Activated CD8-positive, alpha-beta T cell treated with anti-CD3 and anti-CD28 coated beads, Interleukin-2, amount 10 ng/mL, durations not matched to agents 7 days and 5 days (primary cell): ENCODE measurements around the gene GAR1. TPM values are rescaled to one million over a fixed set of nuclear protein-coding genes. Genes with fewer than 3 reads are reported as not detected.
A peak's percentile ranks its signal among the peaks of the same experiment; 100 is the strongest.

ENCODE experiments used
- ATAC-seq: fragments of 150-1000 bp; cut with Tn5 transposase; one replicate; pipeline ENCODE4 v1.10.0; 2021; ENCODE audit warnings: moderate library complexity
- CTCF ChIA-PET: fragments of 350-600 bp; sonication (Branson Sonifier 250); formaldehyde crosslinking; loops from one replicate; lab custom pipeline; 2021; ENCODE audit warnings: antibody characterized with exemption; lab: Charles Lee
- POLR2A ChIA-PET: fragments of 350-600 bp; sonication (Branson Sonifier 250); formaldehyde crosslinking; loops from one replicate; lab custom pipeline; 2021; ENCODE audit warnings: antibody characterized with exemption; lab: Charles Lee
- DNase-seq: peaks from one replicate; pipeline ENCODE4 v3.0.0-alpha.2; 2020
- H3K27ac Mint-ChIP-seq: one replicate; pipeline ENCODE4 v1.8.0; 2021; ENCODE audit warnings: mild to moderate bottlenecking, mixed read lengths
- H3K27me3 Mint-ChIP-seq: one replicate; pipeline ENCODE4 v1.8.0; 2021; ENCODE audit warnings: low read depth, mixed read lengths
- H3K36me3 Mint-ChIP-seq: one replicate; pipeline ENCODE4 v1.8.0; 2021; ENCODE audit warnings: low read depth, mixed read lengths
- H3K4me1 Mint-ChIP-seq: one replicate; pipeline ENCODE4 v1.8.0; 2021; ENCODE audit warnings: low read depth, mixed read lengths
- H3K4me3 Mint-ChIP-seq: one replicate; pipeline ENCODE4 v1.8.0; 2021; ENCODE audit warnings: mild to moderate bottlenecking, mixed read lengths
- H3K9me3 Mint-ChIP-seq: one replicate; pipeline ENCODE4 v1.8.0; 2022; ENCODE audit warnings: mixed read lengths; ENCODE audit not compliant: insufficient read depth
- total RNA-seq, 2 experiments: library from RNA; stranded (reverse); gene quantifications; one replicate each; pipeline ENCODE4 v1.2.3, GENCODE V29; 2021

GAR1 gene
- total RNA-seq, 2 experiments from 2014 or later, result 24.1 to 27.2 TPM

DNA sequence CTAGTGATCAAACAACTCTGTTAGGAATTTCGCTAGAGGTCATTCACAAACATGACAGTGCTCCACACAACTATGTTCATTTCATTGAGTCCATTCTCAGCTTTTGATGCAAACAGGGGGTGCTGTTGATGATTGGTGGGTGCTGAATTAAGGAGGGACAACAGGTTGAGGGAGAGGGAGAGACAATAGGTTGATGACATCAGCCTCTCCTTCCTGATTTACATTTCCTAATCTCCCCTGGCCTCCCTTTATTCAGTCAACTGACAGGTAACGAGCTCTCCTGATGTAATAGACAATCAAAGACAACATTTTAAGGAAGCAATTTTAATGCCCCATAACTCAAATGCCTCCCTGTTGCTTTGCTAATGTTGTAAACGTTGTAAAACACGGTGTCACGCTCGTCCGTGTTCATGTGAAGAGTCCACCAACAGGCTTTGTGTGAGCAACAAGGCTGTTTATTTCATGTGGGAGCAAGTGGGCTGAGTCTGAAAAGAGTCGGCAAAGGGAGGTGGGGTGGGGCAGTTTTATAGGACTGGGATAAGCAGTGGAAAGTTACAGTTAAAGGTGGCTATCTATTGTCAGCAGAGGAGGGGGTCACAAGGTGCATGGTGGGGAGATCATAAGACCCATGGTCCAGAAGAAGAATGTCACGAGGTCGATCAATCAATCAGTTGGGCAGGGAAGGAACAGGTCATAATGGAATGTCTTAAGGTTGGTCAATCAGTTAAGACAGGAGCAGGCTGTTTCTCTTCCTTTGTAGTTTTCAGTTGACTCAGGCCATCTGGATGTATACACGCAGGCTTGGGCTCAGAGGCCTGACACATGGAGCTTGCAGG, 4.8 kb upstream of the GAR1 start:
- ChIA-PET POLR2A (no interaction called here), CTCF (interaction anchor here (0.8 kb wide), 1 partner anchor 107 kb away, joined by 3 read pairs; the partner anchor contains the start of gene CASP6)
- ATAC-seq, result no peak
- H3K9me3 Mint-ChIP-seq, result no peaks in the 10 kb centered on the region
- no peak for DNase-seq
- peaks cover 9% of the 10 kb centered on the region for H3K4me1 Mint-ChIP-seq
- peaks cover 10% of the 10 kb centered on the region for H3K36me3 Mint-ChIP-seq
- no peak overlapping the region for H3K27ac Mint-ChIP-seq
- H3K27me3 Mint-ChIP-seq, result peaks cover 4% of the 10 kb centered on the region
- H3K4me3 Mint-ChIP-seq, result no peak overlapping the region

- H3K27me3 Mint-ChIP-seq, result peaks cover 4% of the 10 kb centered on the region
- ChIA-PET CTCF (no interaction called here), POLR2A (no interaction called here)
- peaks cover 15% of the 10 kb centered on the region for H3K36me3 Mint-ChIP-seq
- H3K27ac Mint-ChIP-seq, result no peak overlapping the region
- ATAC-seq (no peak), DNase-seq (no peak)
- no peak overlapping the region for H3K4me3 Mint-ChIP-seq
- H3K4me1 Mint-ChIP-seq, result peaks cover 17% of the 10 kb centered on the region
- no peaks in the 10 kb centered on the region for H3K9me3 Mint-ChIP-seq
These were observed 3.9 kb upstream of the GAR1 start for GRCh38 chr4:109811707-109812106.

GRCh38 chr4:109816082-109816442, 500 bp downstream of the GAR1 start:
- ChIA-PET CTCF (interaction anchor here (0.7 to 1.0 kb wide), 3 partner anchors 10 to 383 kb away, joined by 3 to 4 read pairs (median 3); no protein-coding TSS in a partner anchor), POLR2A (no interaction called here)
- Mint-ChIP-seq H3K27me3 (no peaks in the 10 kb centered on the region), H3K4me3 (peak overlapping the region; percentile 99), H3K27ac (peak overlapping the region; percentile 98), H3K4me1 (peaks cover 47% of the 10 kb centered on the region), H3K36me3 (peaks cover 48% of the 10 kb centered on the region), H3K9me3 (no peaks in the 10 kb centered on the region)
- ATAC-seq, result peak; percentile 35
- DNase-seq, result peak; percentile 70

DNA sequence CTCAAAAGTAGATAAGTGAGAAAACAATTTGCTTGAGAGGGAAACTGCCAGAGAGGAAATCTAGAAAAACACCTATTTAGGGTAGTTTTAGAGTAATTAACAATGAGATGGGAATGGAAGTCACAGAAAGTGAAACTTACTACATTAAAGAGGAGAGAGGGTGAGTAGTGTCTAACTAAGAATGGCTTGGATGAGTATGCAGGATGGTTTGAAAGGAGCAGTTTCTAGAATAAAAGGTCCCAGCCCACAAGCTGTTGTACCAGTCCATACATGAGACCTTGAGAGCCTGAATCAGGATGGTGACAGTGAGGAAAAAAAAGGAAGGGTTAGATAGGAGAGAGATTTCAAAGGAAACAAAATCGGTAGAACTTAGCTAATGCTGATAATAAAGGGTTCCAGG, 1.3 kb downstream of the GAR1 start:
- peaks cover 56% of the 10 kb centered on the region for H3K36me3 Mint-ChIP-seq
- ATAC-seq (no peak), DNase-seq (no peak)
- H3K4me3 Mint-ChIP-seq, result peak overlapping the region; percentile 99
- H3K27ac Mint-ChIP-seq, result peak overlapping the region; percentile 98
- POLR2A ChIA-PET, result interaction anchor here (0.6 kb wide), 1 partner anchor 281 kb away, joined by 3 read pairs; no protein-coding TSS in a partner anchor
- H3K9me3 Mint-ChIP-seq, result no peaks in the 10 kb centered on the region
- H3K4me1 Mint-ChIP-seq, result peaks cover 47% of the 10 kb centered on the region
- CTCF ChIA-PET, result interaction anchor here (0.7 to 1.0 kb wide), 4 partner anchors 9 to 384 kb away, joined by 3 to 4 read pairs (median 3); no protein-coding TSS in a partner anchor
- H3K27me3 Mint-ChIP-seq, result no peaks in the 10 kb centered on the region

GRCh38 chr4:109818268-109818667, 2.7 kb downstream of the GAR1 start:
- no peak for DNase-seq
- ChIA-PET CTCF (interaction anchor here (2.6 kb wide), 1 partner anchor 385 kb away, joined by 9 read pairs; the partner anchor contains the start of gene SEC24B), POLR2A (no interaction called here)
- Mint-ChIP-seq H3K27ac (peak overlapping the region; percentile 14), H3K27me3 (no peaks in the 10 kb centered on the region), H3K9me3 (no peaks in the 10 kb centered on the region), H3K36me3 (peaks cover 58% of the 10 kb centered on the region), H3K4me3 (no peak overlapping the region), H3K4me1 (peaks cover 44% of the 10 kb centered on the region)
- ATAC-seq, result no peak

DNA sequence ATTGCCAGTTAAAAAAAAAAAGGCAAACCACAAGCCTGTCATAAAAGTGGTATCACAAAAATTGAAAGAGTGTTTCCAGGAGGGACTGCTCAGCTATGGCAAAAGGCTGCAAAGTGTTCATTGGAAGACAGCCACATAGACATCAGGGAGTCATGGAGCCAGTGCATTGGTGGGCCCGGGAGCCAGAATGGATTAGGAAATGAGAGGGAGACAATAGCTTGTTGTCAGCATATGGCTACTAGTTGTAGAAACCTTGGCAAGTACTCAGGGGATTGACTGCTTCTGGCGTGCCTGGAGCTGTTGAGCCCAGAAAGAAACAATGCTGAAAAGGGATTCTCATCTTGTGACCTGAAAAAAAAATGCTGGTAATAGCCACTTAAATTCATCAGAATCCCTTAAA, 5.0 kb downstream of the GAR1 start:
- DNase-seq (no peak), ATAC-seq (no peak)
- Mint-ChIP-seq H3K4me3 (no peak overlapping the region), H3K9me3 (no peaks in the 10 kb centered on the region), H3K27me3 (no peaks in the 10 kb centered on the region), H3K36me3 (peaks cover 64% of the 10 kb centered on the region), H3K4me1 (peaks cover 38% of the 10 kb centered on the region), H3K27ac (no peak overlapping the region)
- ChIA-PET POLR2A (no interaction called here), CTCF (interaction anchor here (1.1 to 2.6 kb wide), 2 partner anchors 16 to 387 kb away, joined by 3 to 9 read pairs; partner anchors contain the start of gene SEC24B)

GRCh38 chr4:109821185-109821584, 5.6 kb downstream of the GAR1 start:
- Mint-ChIP-seq H3K9me3 (no peaks in the 10 kb centered on the region), H3K36me3 (peaks cover 57% of the 10 kb centered on the region), H3K27me3 (no peaks in the 10 kb centered on the region), H3K27ac (no peak overlapping the region), H3K4me1 (peaks cover 35% of the 10 kb centered on the region), H3K4me3 (no peak overlapping the region)
- POLR2A ChIA-PET, result no interaction called here
- ATAC-seq, result no peak
- no peak for DNase-seq
- CTCF ChIA-PET, result interaction anchor here (1.1 kb wide), 1 partner anchor 17 kb away, joined by 3 read pairs; no protein-coding TSS in a partner anchor

DNA sequence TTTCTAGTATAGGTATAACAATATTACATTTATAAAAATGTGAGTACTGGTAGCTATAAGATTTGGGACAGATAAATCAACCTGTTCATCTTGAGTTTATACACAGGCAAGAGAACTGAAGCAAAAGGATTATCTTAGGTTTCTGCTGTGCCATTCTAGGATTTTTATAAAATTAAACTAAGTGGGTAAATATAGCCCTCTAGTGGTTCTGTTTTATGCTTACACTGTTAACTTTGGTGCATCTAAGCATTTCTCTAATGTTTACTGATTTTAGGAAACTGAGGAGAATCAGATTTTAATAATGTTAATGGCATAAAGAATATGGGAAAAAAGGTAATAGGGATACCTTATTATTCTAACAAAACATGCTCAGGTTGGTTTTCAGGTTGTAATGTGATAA, 11.2 kb downstream of the GAR1 start:
- no peaks in the 10 kb centered on the region for H3K9me3 Mint-ChIP-seq
- no peaks in the 10 kb centered on the region for H3K4me1 Mint-ChIP-seq
- H3K27ac Mint-ChIP-seq, result no peak overlapping the region
- DNase-seq, result no peak
- ChIA-PET POLR2A (no interaction called here), CTCF (interaction anchor here (0.7 to 4.0 kb wide), 15 partner anchors 8 to 437 kb away, joined by 3 to 20 read pairs (median 4); partner anchors contain the start of genes CASP6, GAR1 and SEC24B)
- H3K27me3 Mint-ChIP-seq, result no peaks in the 10 kb centered on the region
- H3K36me3 Mint-ChIP-seq, result peaks cover 17% of the 10 kb centered on the region
- no peak for ATAC-seq
- H3K4me3 Mint-ChIP-seq, result no peak overlapping the region

GRCh38 chr4:109827672-109828071, 12.1 kb downstream of the GAR1 start, which contains the start of gene RRH:
TSS of gene RRH (plus strand) at chr4:109827972. CDS start at chr4:109828028, 56 bp downstream.
- Mint-ChIP-seq H3K4me1 (no peaks in the 10 kb centered on the region), H3K27me3 (no peaks in the 10 kb centered on the region), H3K36me3 (peaks cover 12% of the 10 kb centered on the region), H3K9me3 (no peaks in the 10 kb centered on the region), H3K4me3 (no peak within 1 kb of the TSS), H3K27ac (no peak within 1 kb of the TSS)
- POLR2A ChIA-PET, result no interaction called here
- DNase-seq (no peak), ATAC-seq (no peak)
- CTCF ChIA-PET, result interaction anchor here (0.7 to 4.0 kb wide), 8 partner anchors 13 to 685 kb away, joined by 3 to 20 read pairs (median 4); partner anchors contain the start of genes CASP6 and GAR1

DNA sequence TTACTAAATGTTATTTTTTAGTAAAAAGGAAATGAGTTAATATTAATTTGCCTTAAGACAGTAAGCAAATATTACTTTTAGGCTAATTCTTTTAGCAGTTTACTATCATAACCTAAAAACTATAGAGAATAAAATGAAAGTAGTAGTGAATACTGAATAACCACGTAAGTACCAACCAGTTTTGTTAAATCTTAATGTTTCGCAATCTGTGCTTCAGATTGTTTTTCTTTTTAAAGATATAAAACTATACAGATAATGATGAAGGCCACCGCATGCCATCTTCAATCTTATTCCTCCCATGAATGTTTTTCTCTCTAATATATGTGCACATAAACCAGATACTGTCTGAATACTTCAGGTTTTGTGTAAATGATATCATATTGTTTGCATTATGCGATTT, 18.2 kb downstream of the GAR1 start:
- CTCF ChIA-PET, result no interaction called here
- ATAC-seq (no peak), DNase-seq (no peak)
- Mint-ChIP-seq H3K4me3 (no peak overlapping the region), H3K9me3 (no peaks in the 10 kb centered on the region), H3K4me1 (no peaks in the 10 kb centered on the region), H3K36me3 (no peaks in the 10 kb centered on the region), H3K27me3 (no peaks in the 10 kb centered on the region), H3K27ac (no peak overlapping the region)
- POLR2A ChIA-PET, result no interaction called here

- Mint-ChIP-seq H3K4me1 (no peaks in the 10 kb centered on the region), H3K9me3 (no peaks in the 10 kb centered on the region), H3K27ac (no peak overlapping the region), H3K36me3 (no peaks in the 10 kb centered on the region), H3K27me3 (no peaks in the 10 kb centered on the region), H3K4me3 (no peak overlapping the region)
- ChIA-PET CTCF (no interaction called here), POLR2A (no interaction called here)
- no peak for ATAC-seq
- DNase-seq, result no peak
These were observed 21.4 kb downstream of the GAR1 start for GRCh38 chr4:109836985-109837384.
